ENCODE results near the gene TBC1D12.

GRCh38 chr10:94383530-94383929, 18.8 kb upstream of the TBC1D12 start:
- no peak for TF ChIP-seq POLR2A (IDR thresholded peaks at IDR 0.05)
- TF ChIP-seq, protein P1, sequence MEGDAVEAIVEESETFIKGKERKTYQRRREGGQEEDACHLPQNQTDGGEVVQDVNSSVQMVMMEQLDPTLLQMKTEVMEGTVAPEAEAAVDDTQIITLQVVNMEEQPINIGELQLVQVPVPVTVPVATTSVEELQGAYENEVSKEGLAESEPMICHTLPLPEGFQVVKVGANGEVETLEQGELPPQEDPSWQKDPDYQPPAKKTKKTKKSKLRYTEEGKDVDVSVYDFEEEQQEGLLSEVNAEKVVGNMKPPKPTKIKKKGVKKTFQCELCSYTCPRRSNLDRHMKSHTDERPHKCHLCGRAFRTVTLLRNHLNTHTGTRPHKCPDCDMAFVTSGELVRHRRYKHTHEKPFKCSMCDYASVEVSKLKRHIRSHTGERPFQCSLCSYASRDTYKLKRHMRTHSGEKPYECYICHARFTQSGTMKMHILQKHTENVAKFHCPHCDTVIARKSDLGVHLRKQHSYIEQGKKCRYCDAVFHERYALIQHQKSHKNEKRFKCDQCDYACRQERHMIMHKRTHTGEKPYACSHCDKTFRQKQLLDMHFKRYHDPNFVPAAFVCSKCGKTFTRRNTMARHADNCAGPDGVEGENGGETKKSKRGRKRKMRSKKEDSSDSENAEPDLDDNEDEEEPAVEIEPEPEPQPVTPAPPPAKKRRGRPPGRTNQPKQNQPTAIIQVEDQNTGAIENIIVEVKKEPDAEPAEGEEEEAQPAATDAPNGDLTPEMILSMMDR (IDR thresholded peaks at IDR 0.05): no peak

Data from uterus (tissue), 2 donors.